Stimulated activated CD8-positive, alpha-beta memory T cell treated with anti-CD3 and anti-CD28 coated beads, Interleukin-4, amount 100 ng/mL, for 24 hours (primary cell): ENCODE measurements around the gene KPTN.
"Not testable (repeated sequence)": the region's sequence is repeated elsewhere in the genome, so short reads cannot be mapped to it uniquely, and the experiment has no call there.

ENCODE experiments used
- DNase-seq: peaks from one replicate; pipeline ENCODE4 v3.0.0-alpha.2; 2020; ENCODE audit warnings: low read depth

KPTN gene

DNA sequence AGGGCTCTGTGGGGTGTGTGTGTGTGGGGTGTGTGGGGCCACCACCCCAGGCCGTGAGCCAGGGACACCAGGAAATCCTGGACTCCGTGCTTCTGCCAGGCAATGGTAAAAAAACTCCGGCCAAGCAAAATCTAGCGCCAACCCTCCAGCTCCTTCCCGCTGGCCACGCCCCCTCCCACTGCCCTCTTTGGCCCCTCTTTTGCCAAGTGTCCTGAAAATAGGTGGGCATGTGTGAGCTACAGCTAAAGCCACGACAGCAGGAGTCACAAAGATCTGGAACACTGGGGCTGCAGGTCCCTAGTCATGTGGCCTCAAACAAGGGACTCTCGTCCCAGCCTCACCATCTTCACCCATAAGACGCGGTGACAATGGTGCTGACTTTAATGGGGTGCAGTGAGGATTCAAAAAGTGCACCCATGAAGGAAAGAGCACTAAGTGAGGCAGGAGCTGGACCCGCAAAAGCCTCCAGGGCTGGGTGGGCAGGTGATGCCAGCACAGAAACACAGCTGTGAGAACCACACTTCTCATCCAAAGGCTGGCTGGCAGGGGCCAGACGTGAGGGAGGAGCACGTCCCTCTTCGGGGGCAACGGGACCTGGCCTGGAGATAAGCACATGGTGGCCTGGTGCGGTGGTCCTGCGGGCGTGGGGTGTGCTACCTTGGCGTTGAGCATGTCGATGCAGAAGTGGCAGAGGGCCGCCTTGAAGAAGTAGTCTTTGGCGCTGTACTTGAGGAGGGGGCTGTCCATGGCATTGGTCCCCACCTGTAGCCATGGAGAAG lies 7.5 kb upstream of the KPTN start:
- DNase-seq = no peak

DNA sequence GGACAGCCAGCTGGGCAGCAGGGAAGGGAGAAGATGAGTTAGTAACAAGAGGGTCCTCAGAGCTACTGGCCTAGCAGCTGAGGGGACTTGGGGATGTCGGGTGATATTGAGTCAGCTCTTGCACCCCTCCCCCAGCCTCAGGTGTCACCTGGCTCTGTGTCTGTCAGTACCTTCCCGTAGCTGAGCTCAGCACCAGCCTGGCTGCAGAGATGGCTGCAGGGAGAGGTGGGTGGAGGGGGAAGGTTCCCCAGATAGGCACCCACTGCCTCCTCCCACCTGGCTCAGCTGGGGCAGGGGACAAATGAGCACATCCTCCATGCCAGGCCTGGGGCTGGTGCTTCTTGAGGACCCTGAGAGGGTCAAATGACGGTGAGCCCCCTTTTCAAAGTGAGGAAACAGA lies 6.8 kb upstream of the KPTN start:
- DNase-seq = no peak

DNA sequence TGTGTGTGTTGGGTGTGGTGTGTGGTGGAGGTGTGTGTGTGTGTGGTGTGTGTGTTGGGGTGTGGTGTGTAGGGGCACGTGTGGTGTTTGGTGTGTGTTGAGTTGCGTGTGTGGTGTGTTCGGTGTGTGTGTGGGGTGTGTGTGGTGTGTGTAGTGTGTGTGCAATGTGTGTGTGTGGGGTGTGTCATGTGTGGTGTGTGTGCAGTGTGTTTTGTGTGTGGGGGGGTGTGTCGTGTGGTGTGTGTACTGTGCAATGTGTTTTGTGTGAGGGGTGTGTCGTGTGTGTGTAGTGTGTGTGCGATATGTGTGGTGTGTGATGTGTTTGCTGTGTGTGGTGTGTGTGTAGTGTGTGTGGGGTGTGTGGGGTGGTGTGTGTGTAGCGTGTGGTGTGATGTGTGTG lies 6.0 kb upstream of the KPTN start:
- no peak for DNase-seq

DNA sequence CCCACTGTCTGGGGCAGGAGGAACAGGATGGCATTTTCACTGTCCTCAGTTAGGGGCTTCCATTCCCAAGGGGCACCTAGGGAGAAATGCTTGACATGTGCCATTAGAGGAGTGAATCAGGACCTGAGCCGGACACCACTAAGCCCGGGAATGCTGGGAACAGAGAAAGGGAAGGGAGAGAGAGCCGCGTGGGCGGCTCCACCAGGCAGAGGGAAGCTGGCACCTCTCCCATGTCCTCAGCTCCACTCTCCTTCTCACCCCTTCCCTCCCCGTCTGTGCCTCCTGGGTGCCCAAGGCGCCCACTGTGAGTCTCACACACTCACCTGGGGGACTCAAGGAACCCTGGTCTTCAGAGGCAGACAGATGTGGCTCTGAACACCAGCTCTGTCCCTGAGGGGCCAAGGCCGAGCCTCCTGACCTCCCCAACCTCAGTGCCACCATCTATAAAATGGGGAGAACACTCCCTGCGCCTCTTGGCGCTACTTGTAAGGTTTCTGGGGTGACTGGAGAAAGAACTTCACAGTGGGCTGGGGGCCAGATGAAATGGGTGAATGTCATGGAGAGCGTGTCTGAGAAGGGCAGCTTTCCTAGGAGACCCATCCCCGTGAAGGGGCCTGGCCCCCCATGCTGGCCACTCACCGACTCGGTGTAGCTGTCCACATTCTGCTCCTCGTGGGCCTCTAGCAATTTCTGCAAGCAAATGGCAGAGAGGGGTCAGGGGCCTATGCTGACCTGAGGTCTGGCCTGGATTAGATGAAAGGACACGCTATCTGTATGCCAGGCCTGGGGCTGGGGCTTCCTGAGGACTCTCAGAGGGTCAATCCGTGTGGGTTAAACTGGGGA lies 5.3 kb upstream of the KPTN start:
- no peak for DNase-seq

DNA sequence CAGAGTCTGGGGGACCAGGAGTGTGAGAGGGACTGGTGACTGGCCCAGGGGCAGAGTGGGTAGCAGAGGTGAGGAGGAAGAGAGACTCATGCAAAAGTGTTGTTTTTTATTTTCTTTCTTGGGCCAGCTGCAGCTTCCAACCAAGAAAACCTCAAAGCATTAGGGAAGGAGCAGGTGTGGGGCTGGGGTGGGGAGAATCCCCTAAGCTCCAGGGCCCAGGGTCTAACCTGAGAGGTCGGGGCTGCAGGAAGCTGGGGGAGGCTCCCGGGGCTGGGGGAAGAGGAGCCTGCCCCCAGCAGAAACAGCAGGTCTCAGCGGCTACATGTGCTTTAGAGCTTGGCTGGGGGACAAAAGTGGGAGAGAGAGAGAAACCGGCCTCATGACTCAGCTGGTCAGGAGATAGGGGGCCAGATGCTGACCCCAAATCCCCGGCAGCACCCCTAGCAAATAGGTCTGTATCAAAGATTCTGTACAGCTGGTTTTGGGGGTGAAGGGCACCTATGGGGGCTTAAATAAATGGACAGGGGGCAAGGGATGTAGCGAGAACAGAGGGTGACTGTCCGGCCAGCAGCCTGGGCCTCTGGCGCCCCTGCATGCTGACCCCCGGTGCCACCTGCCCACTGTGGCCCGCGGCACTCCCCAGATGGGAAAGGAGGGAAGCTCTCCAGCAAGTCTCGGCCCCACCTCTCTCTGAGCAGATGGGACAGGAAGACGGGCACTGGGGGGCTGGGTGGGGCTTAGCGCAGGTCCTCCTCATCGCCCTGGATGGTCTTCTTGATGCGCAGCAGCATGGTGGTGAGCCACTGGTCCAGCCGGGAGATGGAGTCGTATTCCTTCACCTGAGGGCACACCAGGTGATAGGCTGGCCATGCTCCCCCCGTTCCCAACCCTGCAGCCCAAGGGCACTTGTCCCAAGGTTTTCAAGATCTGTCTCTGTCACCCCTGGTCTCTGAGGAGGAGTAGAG lies 3.8 kb upstream of the KPTN start:
- DNase-seq = no peak

DNA sequence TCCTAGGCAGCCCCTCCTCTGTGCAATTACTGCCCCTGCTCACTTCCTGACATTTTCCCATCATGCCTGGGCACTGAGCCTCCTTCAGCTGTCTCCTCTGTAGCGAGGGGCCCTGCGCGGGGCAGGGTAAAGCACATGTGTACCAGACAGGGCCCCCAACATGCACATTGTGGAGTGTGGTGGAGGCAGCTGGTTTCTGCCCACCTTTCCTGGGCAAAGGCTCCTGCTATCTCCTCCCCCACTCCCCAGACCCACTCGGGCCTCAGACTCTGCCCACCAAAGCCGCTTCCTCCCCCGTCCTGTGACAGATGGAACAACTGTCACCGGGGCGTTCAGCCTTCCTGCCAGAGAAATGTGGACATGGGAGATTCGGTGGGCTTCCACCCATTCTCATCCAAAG lies 2.9 kb upstream of the KPTN start:
- no peak for DNase-seq

DNA sequence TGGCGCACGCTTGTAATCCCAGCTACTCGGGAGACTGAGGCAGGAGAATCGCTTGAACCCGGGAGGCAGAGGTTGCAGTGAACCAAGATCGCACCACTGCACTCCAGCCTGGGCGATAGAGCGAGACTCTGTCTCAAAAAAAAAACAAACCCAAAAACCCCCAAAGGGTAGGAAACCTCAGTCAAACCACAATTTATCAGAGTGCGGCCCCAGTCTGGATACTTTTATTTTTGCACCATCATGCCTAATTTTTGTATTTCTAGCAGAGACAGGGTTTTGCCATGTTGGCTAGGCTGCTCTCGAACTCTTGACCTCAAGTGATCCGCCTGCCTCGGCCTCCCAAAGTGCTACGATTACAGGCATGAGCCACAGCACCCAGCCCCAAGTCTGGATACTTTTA lies 2.2 kb upstream of the KPTN start:
- not testable (repeated sequence) for DNase-seq

DNA sequence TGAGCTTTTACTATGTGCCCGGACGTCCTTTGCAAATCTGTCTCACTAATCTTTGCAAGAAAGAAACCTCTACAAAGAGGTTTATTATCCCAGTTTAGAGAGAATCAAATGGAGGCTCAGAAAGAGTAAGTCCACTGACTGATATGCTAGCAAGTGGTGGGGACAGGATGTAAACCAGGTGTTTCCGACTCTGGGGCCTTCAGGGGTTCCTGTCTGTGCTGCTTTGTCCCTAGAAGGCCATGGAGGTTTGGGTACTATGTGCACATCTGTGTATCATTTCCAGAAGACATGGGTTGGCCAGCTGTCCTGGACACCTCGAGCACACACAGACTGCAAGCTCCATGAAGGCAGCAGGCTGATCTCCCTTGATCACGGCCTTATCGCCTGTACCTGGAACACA lies 1.2 kb upstream of the KPTN start:
- no peak for DNase-seq

DNA sequence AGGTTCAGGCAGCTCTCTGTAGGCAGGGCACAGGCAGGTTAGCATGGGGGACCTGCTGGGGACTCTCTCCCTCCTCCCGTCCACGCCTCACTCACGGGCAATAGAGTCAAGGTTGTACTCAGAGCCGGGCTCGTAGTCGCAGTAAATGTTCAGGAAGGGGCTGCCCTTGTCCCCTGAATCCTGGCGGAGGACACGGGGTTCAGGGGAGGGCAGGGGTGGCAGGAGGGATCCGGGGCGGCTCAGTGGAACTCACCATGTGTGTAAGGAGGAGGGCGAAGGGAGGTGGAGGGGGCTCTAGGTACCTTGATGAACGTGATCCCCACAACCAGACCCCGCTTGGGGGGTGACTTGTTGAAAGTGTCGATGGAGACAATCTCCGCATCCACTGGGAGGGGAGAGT lies 819 bp downstream of the KPTN start:
- DNase-seq = no peak

DNA sequence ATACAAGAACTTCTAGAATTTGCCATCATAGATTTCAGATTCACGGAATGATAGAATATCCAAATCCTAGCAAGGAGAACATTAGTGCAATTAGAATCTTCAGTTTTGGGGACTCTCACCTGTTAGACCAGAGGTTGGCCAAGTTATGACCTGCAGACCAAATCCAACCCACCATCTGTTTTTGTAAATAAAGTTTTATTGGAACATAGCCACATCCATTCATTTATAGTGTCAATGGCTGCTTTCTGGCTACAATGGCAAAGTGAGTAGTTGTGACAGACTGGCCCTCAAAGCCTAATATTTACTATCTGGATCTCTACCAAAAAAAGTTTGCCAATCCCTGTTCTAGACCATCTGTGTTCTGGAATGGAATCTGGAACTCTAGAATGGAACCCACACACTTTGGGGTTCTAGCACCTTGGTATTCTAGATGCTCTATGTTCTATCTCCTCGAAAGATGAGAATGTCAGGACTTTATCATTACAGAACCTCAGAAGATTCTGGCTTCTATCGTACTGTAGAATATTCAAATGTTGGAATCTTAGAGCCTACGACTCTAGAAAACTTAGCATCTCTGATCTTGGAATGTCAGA lies 2.5 kb downstream of the KPTN start:
- no peak for DNase-seq

DNA sequence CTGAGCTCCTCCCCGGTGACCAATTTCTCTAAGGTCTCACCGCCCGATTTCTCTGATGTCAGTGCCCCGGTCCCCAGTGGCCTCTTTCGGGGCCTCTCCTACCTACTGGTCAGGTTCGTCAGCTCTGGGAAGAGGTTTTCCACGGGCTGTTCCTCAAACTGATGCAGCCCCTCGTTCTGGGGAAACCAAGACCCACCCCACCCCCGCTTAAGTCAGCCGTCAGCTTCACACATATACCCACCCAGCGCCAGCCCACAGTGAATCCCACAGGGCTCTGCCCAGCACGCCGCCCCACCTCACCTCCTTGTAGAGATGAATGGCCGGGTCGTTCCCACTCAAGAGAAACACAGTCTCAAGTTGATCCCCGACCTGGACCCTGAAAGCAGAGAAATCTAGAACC lies 3.4 kb downstream of the KPTN start:
- DNase-seq = no peak

DNA sequence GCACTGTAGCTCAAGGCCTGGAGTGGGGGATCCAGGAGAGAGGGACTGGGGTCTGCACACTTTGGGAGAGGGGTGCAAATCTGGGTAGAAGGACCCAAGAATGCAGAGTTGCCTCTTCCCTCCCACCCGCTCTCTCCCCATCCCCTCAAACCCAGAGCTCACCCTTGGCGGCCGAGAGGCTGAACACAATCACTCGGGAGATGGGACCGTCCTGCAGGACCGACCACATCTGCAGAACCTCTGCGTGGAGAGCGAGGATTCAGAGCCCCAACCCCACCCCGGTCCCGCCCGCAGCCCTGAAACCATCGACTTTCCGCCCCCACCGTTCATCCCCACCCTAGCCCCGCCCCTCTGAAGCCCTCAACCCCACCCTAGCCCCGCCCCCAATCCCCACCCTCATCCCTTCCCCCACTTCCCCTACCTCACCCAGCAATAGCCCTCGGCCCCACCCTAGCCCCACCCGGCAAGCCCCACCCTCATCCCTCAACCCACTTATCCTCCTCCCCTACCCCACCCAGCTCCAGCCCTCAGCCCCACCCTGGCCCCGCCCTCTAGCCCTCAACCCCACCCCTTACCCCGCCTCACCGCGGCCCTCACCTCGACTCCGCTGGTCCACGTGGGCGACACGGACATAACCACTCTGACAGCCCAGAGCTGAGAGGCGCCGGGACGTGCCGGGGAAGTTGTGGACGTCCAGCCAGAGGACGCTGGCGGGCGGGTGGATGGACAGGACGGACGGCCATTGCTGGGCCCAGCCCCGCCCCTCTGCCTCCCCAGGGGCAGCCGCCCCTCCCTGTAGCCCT lies 4.1 kb downstream of the KPTN start:
- no peak for DNase-seq

DNA sequence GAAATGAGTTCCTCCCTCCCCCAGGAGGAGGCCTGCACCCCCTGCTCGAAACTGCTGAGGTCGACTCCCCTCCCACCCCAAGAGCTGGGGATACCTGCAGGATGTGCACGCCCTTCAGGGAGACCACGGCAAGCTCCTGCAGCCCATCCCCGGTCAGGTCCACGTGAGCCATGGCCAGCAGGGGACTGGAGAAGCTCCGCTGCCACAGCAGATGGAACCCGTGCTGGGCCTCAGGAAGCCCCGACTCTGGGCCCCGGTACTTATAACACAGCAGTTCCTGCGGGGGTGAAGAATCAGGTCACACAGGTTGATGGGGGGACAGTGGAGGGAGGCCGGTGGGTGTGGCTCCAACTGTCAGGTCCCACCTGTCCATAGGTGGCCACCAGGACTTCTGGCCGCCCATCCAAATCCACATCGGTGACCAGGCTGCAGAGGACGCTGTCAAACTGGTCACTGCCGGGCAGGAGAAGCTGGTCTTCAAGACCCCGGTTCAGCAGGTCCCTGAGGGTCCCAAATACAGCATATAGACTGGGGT lies 7.5 kb downstream of the KPTN start:
- no peak for DNase-seq

DNA sequence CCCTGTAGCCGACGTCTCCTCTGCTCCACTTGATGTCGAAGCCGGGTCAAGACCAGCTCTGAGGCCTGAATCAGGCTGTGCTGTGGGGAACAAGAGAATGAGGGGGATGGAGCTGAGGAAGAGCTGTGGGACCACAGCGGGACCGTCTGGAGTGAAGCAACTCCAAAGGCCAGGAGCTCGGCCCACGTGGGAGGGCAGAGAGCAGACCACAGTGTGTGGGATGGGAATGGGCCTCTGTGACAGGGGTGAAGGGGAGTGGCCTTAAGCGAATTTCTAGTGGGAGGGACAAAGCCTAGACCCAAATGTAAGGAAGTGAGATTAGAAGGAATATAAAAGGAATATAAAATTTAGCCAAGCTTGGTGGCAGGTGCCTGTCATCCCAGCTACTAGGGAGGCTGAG lies 8.6 kb downstream of the KPTN start:
- no peak for DNase-seq

DNA sequence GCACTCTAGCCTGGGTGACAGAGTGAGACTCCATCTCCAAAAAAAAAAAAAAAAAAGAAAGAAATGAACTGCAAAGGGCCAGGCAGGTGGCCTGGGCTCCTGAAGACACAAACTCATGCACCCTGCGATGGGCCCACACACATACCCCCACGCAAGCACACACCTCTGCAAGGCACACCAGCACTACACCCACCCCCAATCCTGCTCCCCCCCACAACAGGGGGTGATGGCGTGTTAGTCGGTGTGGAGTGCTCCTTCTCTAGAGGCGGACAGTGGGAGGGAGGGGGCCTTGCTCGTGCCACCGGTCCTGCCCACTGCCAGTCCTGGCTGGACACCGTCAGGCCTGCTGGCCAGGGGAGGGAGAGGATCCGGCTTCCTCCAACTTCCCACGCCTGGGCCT lies 10.7 kb downstream of the KPTN start:
- DNase-seq = no peak

DNA sequence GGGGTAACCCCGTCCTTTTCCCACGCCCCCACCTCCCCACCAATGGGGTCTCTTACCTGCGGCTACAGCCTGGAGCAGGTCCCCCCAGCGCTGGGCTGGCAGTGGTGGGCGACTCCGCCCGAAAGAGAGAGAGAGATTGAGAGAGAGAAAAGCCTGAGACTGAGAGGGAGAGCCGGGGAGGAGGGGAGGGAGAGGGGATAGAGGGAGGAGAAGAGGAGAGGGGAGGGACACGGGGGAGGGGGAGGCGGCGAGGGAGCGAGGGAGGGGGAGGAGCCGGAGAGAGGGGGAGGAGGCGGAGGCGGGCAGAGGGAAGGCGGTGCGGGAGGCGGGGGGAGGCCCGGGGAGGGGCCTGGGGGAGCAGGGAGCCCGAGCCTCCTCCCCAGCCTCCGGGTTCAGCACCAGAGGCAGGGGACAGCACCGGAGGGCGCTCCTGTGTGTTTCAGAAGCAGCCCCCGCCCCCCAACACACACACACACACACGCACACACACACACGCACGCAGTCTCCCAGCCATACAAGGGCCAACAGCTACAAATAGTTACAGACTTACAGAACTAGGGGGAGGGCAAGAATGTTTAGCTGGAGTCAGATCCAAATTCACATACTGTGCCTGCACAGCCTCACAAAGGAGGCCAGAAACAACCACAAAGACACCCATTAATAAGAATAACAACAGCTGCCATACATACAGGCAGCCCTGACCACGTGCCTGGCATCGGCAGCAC lies 12.1 kb downstream of the KPTN start, which contains the start of gene SLC8A2:
TSS of gene SLC8A2 (minus strand) at position 161 of the 725 bp plus-strand sequence. CDS start 5,490 bp downstream, outside the sequence.
- DNase-seq = peak; percentile 32

DNA sequence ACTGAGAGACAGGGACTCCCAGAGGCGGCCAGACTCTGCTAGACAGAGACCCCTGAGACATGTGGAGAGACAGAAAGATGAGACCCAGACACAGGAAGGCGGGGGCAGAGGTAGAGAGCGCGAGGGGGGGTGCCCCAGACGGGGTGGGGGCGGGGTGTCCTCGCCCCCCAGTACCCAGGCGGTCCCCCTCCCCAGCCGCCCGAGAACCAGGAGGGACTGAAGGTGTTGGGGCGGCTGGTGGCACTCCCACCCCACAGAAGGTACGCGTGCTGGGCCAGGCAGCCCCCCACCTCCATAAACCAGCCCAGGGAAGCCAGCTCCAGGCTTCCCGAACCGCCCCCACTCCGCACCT lies 12.7 kb downstream of the KPTN start:
- DNase-seq = no peak

DNA sequence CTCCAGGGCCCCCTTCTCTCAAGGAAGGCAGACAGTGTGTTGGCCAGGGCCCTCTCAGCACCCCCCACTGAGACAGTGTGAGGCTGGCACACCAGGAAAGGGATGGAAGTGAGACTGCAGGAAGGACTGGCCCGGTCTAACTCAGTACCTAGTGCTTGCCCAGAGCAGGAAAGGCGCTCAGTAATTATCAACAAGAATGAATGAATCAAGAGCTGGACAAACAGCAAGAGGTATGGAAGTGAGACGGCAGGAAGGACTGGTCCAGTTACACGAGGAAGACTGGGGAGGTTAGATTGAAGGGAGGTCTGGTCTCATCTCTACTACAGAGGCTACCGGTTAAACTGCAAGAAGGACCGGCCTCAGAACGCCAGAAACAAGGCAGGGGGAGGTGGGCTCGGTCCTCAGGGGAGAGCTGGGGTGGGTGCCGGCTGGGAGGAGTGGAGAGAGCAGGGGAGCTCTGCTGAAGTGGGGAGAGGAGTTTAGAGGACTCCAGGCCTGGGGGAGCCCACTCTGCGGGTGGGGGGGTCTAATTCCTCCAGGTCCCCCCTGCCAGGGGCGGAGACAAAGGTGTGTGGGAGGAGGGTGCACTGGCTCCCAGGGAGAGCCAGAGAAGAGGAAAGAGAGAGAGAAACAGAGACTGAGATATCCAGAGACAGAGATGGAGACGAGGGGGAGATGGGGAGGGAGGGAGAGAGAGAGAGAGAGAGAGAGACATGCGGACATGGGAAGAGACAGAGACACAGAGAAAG lies 13.4 kb downstream of the KPTN start:
- no peak for DNase-seq

DNA sequence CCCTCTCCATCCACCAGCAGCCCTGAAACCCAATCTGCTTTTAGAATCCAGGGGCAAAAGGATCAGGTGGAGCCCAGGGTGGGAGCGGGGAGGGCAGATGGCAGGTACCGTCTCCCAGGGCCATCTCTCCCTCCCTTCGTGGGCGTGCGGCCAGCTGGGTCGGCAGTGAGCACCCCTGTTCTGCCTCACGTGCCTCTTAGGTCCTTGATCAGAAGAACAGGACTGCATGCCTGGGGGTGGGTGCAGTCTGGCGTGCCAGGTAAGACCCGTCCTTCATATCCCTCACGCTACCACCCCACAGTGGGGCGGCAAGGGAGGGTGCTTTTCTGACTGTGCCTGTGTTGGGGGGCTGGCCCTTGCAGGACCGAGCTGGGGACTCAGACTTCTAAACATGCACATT lies 14.3 kb downstream of the KPTN start:
- DNase-seq = no peak

DNA sequence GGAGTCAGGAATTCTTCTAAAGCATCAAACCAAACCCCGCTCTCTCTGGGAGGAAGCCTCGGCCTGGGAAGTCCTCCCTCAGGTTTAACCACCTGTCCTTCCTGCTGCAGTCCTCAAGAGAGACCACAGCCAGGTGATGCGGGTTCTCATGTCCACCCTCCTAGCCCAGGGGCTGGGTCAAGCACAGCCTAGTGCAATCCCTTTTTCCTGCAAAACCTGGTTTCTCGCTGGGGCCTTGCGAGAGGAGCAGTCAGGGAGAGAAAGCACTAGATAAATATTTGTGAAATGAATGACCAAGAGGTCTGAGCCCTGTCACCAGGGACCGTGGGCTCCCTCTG lies 14.7 kb downstream of the KPTN start:
- no peak for DNase-seq
